Endothelial cell of umbilical vein (primary cell): ENCODE measurements around the gene SF3B1.

Experiments
- EZH2 ChIP-seq: IDR thresholded peaks from 2 replicates; pipeline ENCODE4 v1.6.1; 2012; ENCODE audit warnings: borderline replicate concordance, low read depth, mild to moderate bottlenecking, moderate library complexity, low read length, inconsistent platforms; ENCODE audit not compliant: severe bottlenecking
- FOS ChIP-seq: IDR thresholded peaks from 2 replicates; pipeline ENCODE4 v1.6.1; 2011; ENCODE audit warnings: mild to moderate bottlenecking, low read length, moderate library complexity, borderline replicate concordance; ENCODE audit not compliant: insufficient read depth
- GATA2 ChIP-seq: IDR thresholded peaks from 2 replicates; pipeline ENCODE4 v1.7.0; 2011; ENCODE audit warnings: low read depth, mild to moderate bottlenecking, moderate library complexity, mixed read lengths, low read length; ENCODE audit not compliant: insufficient read length, insufficient read depth
- POLR2A ChIP-seq: IDR thresholded peaks from 2 replicates; pipeline ENCODE4 v1.6.1; 2012; ENCODE audit warnings: low read depth, mild to moderate bottlenecking, control low read depth, low read length
- POLR2AphosphoS5 ChIP-seq: IDR thresholded peaks from 2 replicates; pipeline ENCODE4 v1.6.1; 2012; ENCODE audit warnings: low read depth, mild to moderate bottlenecking, control low read depth, low read length, moderate library complexity; ENCODE audit not compliant: insufficient read depth
- TF ChIP-seq, protein P1 (sequence below), 2 donors: IDR thresholded peaks; 1 replicate in 1 of 2; 2 replicates in 1 of 2; pipeline ENCODE4 v1.5.1; 2011; ENCODE audit warnings: low read length in 2 of 2, mild to moderate bottlenecking in 2 of 2, moderate library complexity in 2 of 2, control low read depth in 1 of 2, inconsistent platforms in 1 of 2, low read depth in 1 of 2; ENCODE audit not compliant: insufficient read depth in 1 of 2; ENCODE audit errors: extremely low read depth in 1 of 2
- TF ChIP-seq, protein P2 (sequence below): IDR thresholded peaks from 2 replicates; pipeline ENCODE4 v1.6.1; 2011; ENCODE audit not compliant: insufficient read depth, insufficient read length

DNA sequence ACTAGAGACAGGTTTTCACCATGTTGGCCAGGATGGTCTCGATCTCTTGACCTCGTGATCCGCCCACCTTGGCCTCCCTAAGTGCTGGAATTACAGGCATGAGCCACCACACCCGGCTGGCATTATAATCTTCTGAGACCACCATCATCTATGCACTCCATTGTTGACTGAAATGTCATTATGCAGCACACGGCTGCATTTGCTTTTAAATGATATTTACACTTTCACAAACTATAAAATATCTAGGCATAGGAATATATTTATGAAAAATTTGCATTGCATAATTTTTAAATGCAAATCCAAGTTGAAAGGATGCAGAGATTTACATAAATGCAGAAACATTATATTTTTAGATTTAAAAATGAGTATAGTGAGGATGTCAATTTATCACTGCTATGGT lies 94.2 kb downstream of the SF3B1 start:
- TF ChIP-seq FOS (no peak), EZH2 (no peak), GATA2 (no peak), POLR2A (no peak), POLR2AphosphoS5 (no peak)
- TF ChIP-seq, protein P1, sequence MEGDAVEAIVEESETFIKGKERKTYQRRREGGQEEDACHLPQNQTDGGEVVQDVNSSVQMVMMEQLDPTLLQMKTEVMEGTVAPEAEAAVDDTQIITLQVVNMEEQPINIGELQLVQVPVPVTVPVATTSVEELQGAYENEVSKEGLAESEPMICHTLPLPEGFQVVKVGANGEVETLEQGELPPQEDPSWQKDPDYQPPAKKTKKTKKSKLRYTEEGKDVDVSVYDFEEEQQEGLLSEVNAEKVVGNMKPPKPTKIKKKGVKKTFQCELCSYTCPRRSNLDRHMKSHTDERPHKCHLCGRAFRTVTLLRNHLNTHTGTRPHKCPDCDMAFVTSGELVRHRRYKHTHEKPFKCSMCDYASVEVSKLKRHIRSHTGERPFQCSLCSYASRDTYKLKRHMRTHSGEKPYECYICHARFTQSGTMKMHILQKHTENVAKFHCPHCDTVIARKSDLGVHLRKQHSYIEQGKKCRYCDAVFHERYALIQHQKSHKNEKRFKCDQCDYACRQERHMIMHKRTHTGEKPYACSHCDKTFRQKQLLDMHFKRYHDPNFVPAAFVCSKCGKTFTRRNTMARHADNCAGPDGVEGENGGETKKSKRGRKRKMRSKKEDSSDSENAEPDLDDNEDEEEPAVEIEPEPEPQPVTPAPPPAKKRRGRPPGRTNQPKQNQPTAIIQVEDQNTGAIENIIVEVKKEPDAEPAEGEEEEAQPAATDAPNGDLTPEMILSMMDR (IDR thresholded peaks at IDR 0.05; ENCODE audit: extremely low read depth in 1 of 2, insufficient read depth in 1 of 2, low read depth in 1 of 2, low read length in 2 of 2), result no peak
- TF ChIP-seq, protein P2, sequence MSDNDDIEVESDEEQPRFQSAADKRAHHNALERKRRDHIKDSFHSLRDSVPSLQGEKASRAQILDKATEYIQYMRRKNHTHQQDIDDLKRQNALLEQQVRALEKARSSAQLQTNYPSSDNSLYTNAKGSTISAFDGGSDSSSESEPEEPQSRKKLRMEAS, result no peak
